Ishikawa (cell line): ENCODE results near the gene RYR2.

ENCODE experiments used
- CEBPB ChIP-seq: IDR thresholded peaks from 2 replicates; pipeline ENCODE4 v1.6.1; 2012
- TEAD4 ChIP-seq: IDR thresholded peaks from 2 replicates; pipeline ENCODE4 v1.6.1; 2012
- TF ChIP-seq, protein P1 (sequence below): IDR thresholded peaks from 2 replicates; pipeline ENCODE4 v1.6.1; 2012; ENCODE audit warnings: low read depth, mild to moderate bottlenecking
- TF ChIP-seq, protein P2 (sequence below): IDR thresholded peaks from 2 replicates; pipeline ENCODE4 v1.6.1; 2012

DNA sequence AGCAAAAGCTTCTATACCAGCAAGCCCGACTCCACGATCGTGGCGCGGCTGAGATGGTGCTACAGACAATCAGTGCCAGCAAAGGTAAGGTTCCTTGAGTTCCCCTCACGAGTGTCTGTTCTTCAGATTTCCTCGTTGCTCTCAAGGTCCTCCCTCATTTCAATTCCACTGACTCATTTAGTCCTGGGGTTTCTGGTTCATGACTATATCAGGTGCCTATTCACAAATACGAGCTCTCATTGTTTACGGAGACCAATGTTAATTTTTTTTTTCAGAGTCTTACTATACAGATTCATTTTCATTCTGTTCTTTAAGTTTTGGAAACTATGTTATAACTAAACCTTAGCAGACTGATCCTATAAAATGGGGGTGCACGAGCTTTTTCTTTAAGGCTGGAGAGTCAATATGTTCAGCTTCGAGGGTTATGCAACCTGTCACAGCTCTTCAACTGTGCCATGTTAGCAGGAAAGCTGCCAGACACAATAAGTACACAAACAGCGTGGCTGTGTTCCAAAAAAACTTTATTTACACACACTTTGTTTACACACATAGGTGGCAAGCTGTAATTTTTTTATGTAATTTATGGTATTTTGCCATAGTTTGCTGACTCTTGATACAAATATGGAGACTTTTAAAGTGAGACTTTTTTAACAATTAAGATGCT is 714.5 kb downstream of the RYR2 start:
- TF ChIP-seq, protein P1, sequence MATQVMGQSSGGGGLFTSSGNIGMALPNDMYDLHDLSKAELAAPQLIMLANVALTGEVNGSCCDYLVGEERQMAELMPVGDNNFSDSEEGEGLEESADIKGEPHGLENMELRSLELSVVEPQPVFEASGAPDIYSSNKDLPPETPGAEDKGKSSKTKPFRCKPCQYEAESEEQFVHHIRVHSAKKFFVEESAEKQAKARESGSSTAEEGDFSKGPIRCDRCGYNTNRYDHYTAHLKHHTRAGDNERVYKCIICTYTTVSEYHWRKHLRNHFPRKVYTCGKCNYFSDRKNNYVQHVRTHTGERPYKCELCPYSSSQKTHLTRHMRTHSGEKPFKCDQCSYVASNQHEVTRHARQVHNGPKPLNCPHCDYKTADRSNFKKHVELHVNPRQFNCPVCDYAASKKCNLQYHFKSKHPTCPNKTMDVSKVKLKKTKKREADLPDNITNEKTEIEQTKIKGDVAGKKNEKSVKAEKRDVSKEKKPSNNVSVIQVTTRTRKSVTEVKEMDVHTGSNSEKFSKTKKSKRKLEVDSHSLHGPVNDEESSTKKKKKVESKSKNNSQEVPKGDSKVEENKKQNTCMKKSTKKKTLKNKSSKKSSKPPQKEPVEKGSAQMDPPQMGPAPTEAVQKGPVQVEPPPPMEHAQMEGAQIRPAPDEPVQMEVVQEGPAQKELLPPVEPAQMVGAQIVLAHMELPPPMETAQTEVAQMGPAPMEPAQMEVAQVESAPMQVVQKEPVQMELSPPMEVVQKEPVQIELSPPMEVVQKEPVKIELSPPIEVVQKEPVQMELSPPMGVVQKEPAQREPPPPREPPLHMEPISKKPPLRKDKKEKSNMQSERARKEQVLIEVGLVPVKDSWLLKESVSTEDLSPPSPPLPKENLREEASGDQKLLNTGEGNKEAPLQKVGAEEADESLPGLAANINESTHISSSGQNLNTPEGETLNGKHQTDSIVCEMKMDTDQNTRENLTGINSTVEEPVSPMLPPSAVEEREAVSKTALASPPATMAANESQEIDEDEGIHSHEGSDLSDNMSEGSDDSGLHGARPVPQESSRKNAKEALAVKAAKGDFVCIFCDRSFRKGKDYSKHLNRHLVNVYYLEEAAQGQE, result no peak
- TF ChIP-seq, protein P2, sequence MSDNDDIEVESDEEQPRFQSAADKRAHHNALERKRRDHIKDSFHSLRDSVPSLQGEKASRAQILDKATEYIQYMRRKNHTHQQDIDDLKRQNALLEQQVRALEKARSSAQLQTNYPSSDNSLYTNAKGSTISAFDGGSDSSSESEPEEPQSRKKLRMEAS, result no peak
- no peak for TF ChIP-seq TEAD4
- no peak for TF ChIP-seq CEBPB
